Measurements from ENCODE around the gene NPDC1. TPM values are rescaled to one million over a fixed set of nuclear protein-coding genes. Genes with fewer than 3 reads are reported as not detected.
A peak's percentile ranks its signal among the peaks of the same experiment; 100 is the strongest.

Gene NPDC1
- total RNA-seq, 1 donor from 2014 or later = 5.7 TPM

GRCh38 chr9:137075275-137075775 lies 29.3 kb upstream of the NPDC1 start:
- no peaks in the 10 kb centered on the region for H3K9me3 ChIP-seq (ENCODE audit: control insufficient read depth in 3 of 3, low read length in 3 of 3)
- H3K27me3 ChIP-seq (ENCODE audit: control insufficient read depth in 3 of 3, insufficient read depth in 3 of 3, low read length in 3 of 3) = peaks cover 0 to 13% (median 3%) of the 10 kb centered on the region in 3 donors
- no peak overlapping the region for H3K27ac ChIP-seq (ENCODE audit: low read depth, low read length)
- H3K4me1 ChIP-seq (ENCODE audit: control insufficient read depth in 3 of 3, insufficient read depth in 3 of 3, low read length in 3 of 3) = peaks cover 14 to 24% (median 23%) of the 10 kb centered on the region in 3 donors
- peaks cover 4 to 5% (median 5%) of the 10 kb centered on the region in 3 donors for H3K36me3 ChIP-seq (ENCODE audit: control insufficient read depth in 3 of 3, insufficient read depth in 3 of 3, low read length in 3 of 3)
- H3K9ac ChIP-seq (ENCODE audit: low read depth in 1 of 3, low read length in 3 of 3) = no peak overlapping the region
- no peak overlapping the region for H3K4me3 ChIP-seq (ENCODE audit: low read length in 3 of 3)

- H3K9ac ChIP-seq (ENCODE audit: low read depth in 1 of 3, low read length in 3 of 3) = no peak overlapping the region
- H3K36me3 ChIP-seq (ENCODE audit: control insufficient read depth in 3 of 3, insufficient read depth in 3 of 3, low read length in 3 of 3) = peaks cover 4 to 5% (median 5%) of the 10 kb centered on the region in 3 donors
- H3K9me3 ChIP-seq (ENCODE audit: control insufficient read depth in 3 of 3, low read length in 3 of 3) = no peaks in the 10 kb centered on the region
- no peak overlapping the region for H3K27ac ChIP-seq (ENCODE audit: low read depth, low read length)
- H3K4me1 ChIP-seq (ENCODE audit: control insufficient read depth in 3 of 3, insufficient read depth in 3 of 3, low read length in 3 of 3) = peaks cover 14 to 24% (median 23%) of the 10 kb centered on the region in 3 donors
- no peak overlapping the region for H3K4me3 ChIP-seq (ENCODE audit: low read length in 3 of 3)
- peaks cover 0 to 12% (median 3%) of the 10 kb centered on the region in 3 donors for H3K27me3 ChIP-seq (ENCODE audit: control insufficient read depth in 3 of 3, insufficient read depth in 3 of 3, low read length in 3 of 3)
Measured at GRCh38 chr9:137074657-137075274, 28.8 kb upstream of the NPDC1 start.

GRCh38 chr9:137073992-137074399 lies 28.0 kb upstream of the NPDC1 start:
- no peaks in the 10 kb centered on the region for H3K9me3 ChIP-seq (ENCODE audit: control insufficient read depth in 3 of 3, low read length in 3 of 3)
- H3K9ac ChIP-seq (ENCODE audit: low read depth in 1 of 3, low read length in 3 of 3) = no peak overlapping the region
- H3K36me3 ChIP-seq (ENCODE audit: control insufficient read depth in 3 of 3, insufficient read depth in 3 of 3, low read length in 3 of 3) = no peaks in the 10 kb centered on the region
- peaks cover 4 to 13% (median 7%) of the 10 kb centered on the region in 3 donors for H3K27me3 ChIP-seq (ENCODE audit: control insufficient read depth in 3 of 3, insufficient read depth in 3 of 3, low read length in 3 of 3)
- H3K4me1 ChIP-seq (ENCODE audit: control insufficient read depth in 3 of 3, insufficient read depth in 3 of 3, low read length in 3 of 3) = peaks cover 14 to 31% (median 26%) of the 10 kb centered on the region in 3 donors
- H3K27ac ChIP-seq (ENCODE audit: low read depth, low read length) = no peak overlapping the region
- H3K4me3 ChIP-seq (ENCODE audit: low read length in 3 of 3) = no peak overlapping the region

- peak overlapping the region in 1 of 3 donors; percentile 45 for H3K4me3 ChIP-seq (ENCODE audit: low read length in 3 of 3)
- H3K27me3 ChIP-seq (ENCODE audit: control insufficient read depth in 3 of 3, insufficient read depth in 3 of 3, low read length in 3 of 3) = peaks cover 5 to 18% (median 11%) of the 10 kb centered on the region in 3 donors
- H3K4me1 ChIP-seq (ENCODE audit: control insufficient read depth in 3 of 3, insufficient read depth in 3 of 3, low read length in 3 of 3) = peaks cover 8 to 17% (median 12%) of the 10 kb centered on the region in 3 donors
- H3K36me3 ChIP-seq (ENCODE audit: control insufficient read depth in 3 of 3, insufficient read depth in 3 of 3, low read length in 3 of 3) = no peaks in the 10 kb centered on the region
- no peaks in the 10 kb centered on the region for H3K9me3 ChIP-seq (ENCODE audit: control insufficient read depth in 3 of 3, low read length in 3 of 3)
- peak overlapping the region in 1 of 3 donors; percentile 60 for H3K9ac ChIP-seq (ENCODE audit: low read depth in 1 of 3, low read length in 3 of 3)
- no peak overlapping the region for H3K27ac ChIP-seq (ENCODE audit: low read depth, low read length)
Measured at GRCh38 chr9:137071282-137071681, 25.3 kb upstream of the NPDC1 start.

GRCh38 chr9:137070906-137071275 lies 24.9 kb upstream of the NPDC1 start:
- Histone ChIP-seq H3K4me1 (ENCODE audit: control insufficient read depth in 3 of 3, insufficient read depth in 3 of 3, low read length in 3 of 3) (peaks cover 8 to 17% (median 12%) of the 10 kb centered on the region in 3 donors), H3K36me3 (ENCODE audit: control insufficient read depth in 3 of 3, insufficient read depth in 3 of 3, low read length in 3 of 3) (no peaks in the 10 kb centered on the region), H3K9me3 (ENCODE audit: control insufficient read depth in 3 of 3, low read length in 3 of 3) (no peaks in the 10 kb centered on the region), H3K4me3 (ENCODE audit: low read length in 3 of 3) (peak overlapping the region; percentile 14 to 59 (median 45)), H3K27ac (ENCODE audit: low read depth, low read length) (peak overlapping the region; percentile 40), H3K27me3 (ENCODE audit: control insufficient read depth in 3 of 3, insufficient read depth in 3 of 3, low read length in 3 of 3) (peaks cover 5 to 18% (median 11%) of the 10 kb centered on the region in 3 donors), H3K9ac (ENCODE audit: low read depth in 1 of 3, low read length in 3 of 3) (peak overlapping the region in 2 of 3 donors; percentile 32 to 60)

- peak within 1 kb of the TSS; percentile 14 to 59 (median 49) for H3K4me3 ChIP-seq (ENCODE audit: low read length in 3 of 3)
Measured at GRCh38 chr9:137070201-137070905, 24.4 kb upstream of the NPDC1 start, which contains the start of gene SAPCD2. Gene SAPCD2 (minus strand): TSS chr9:137070557. CDS start chr9:137070460, 97 bp downstream.

GRCh38 chr9:137069508-137070091 lies 23.6 kb upstream of the NPDC1 start:
- H3K4me1 ChIP-seq (ENCODE audit: control insufficient read depth in 3 of 3, insufficient read depth in 3 of 3, low read length in 3 of 3) = peaks cover 8 to 17% (median 12%) of the 10 kb centered on the region in 3 donors
- H3K4me3 ChIP-seq (ENCODE audit: low read length in 3 of 3) = no peak overlapping the region
- H3K9me3 ChIP-seq (ENCODE audit: control insufficient read depth in 3 of 3, low read length in 3 of 3) = no peaks in the 10 kb centered on the region

More at GRCh38 chr9:137070201-137070905, 24.4 kb upstream of the NPDC1 start, which contains the start of gene SAPCD2:
- Histone ChIP-seq H3K27me3 (ENCODE audit: control insufficient read depth in 3 of 3, insufficient read depth in 3 of 3, low read length in 3 of 3) (peaks cover 5 to 18% (median 11%) of the 10 kb centered on the region in 3 donors), H3K36me3 (ENCODE audit: control insufficient read depth in 3 of 3, insufficient read depth in 3 of 3, low read length in 3 of 3) (no peaks in the 10 kb centered on the region), H3K9ac (ENCODE audit: low read depth in 1 of 3, low read length in 3 of 3) (peak within 1 kb of the TSS in 2 of 3 donors; percentile 32 to 60), H3K27ac (ENCODE audit: low read depth, low read length) (peak within 1 kb of the TSS; percentile 40), H3K9me3 (ENCODE audit: control insufficient read depth in 3 of 3, low read length in 3 of 3) (no peaks in the 10 kb centered on the region), H3K4me1 (ENCODE audit: control insufficient read depth in 3 of 3, insufficient read depth in 3 of 3, low read length in 3 of 3) (peaks cover 8 to 17% (median 12%) of the 10 kb centered on the region in 3 donors)

GRCh38 chr9:137068539-137069507 lies 22.8 kb upstream of the NPDC1 start:
- no peak overlapping the region for H3K27ac ChIP-seq (ENCODE audit: low read depth, low read length)
- H3K4me3 ChIP-seq (ENCODE audit: low read length in 3 of 3) = no peak overlapping the region

More at GRCh38 chr9:137069508-137070091, 23.6 kb upstream of the NPDC1 start:
- Histone ChIP-seq H3K9ac (ENCODE audit: low read depth in 1 of 3, low read length in 3 of 3) (no peak overlapping the region), H3K27me3 (ENCODE audit: control insufficient read depth in 3 of 3, insufficient read depth in 3 of 3, low read length in 3 of 3) (peaks cover 5 to 18% (median 11%) of the 10 kb centered on the region in 3 donors), H3K27ac (ENCODE audit: low read depth, low read length) (no peak overlapping the region), H3K36me3 (ENCODE audit: control insufficient read depth in 3 of 3, insufficient read depth in 3 of 3, low read length in 3 of 3) (no peaks in the 10 kb centered on the region)

More at GRCh38 chr9:137068539-137069507, 22.8 kb upstream of the NPDC1 start:
- H3K9ac ChIP-seq (ENCODE audit: low read depth in 1 of 3, low read length in 3 of 3) = no peak overlapping the region
- no peaks in the 10 kb centered on the region for H3K36me3 ChIP-seq (ENCODE audit: control insufficient read depth in 3 of 3, insufficient read depth in 3 of 3, low read length in 3 of 3)
- peaks cover 8 to 18% (median 14%) of the 10 kb centered on the region in 3 donors for H3K4me1 ChIP-seq (ENCODE audit: control insufficient read depth in 3 of 3, insufficient read depth in 3 of 3, low read length in 3 of 3)
- peaks cover 5 to 18% (median 11%) of the 10 kb centered on the region in 3 donors for H3K27me3 ChIP-seq (ENCODE audit: control insufficient read depth in 3 of 3, insufficient read depth in 3 of 3, low read length in 3 of 3)
- H3K9me3 ChIP-seq (ENCODE audit: control insufficient read depth in 3 of 3, low read length in 3 of 3) = no peaks in the 10 kb centered on the region

Data from skeletal muscle tissue (tissue), 4 donors.